NCI-H146 (cell line): Measurements from ENCODE around the gene GPR39.

Experiments
- DNase-seq: peaks from one replicate; lab custom pipeline; 2025; lab: John Stamatoyannopoulos, UW

The GPR39 gene

GRCh38 chr2:132566379-132566778 lies 149.8 kb downstream of the GPR39 start:
- no peak for DNase-seq

DNA sequence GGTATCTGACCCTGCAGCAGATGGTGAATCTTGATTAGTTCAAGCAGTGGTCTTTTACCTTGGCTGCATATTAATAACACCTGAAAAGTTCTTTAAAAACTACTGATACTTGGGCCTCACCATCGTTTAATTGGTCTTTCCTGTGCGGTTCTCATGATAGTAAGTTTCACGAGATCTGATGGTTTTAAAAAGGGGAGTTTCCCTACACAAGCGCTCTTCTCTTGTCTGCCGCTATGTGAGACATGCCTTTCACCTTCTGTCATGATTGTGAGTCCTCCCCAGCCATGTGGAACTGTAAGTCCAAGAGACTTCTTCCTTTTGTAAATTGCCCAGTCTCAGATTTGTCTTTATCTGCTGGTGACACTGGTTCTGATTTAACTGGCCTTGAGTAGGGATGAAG lies 151.1 kb downstream of the GPR39 start:
- DNase-seq: no peak

DNA sequence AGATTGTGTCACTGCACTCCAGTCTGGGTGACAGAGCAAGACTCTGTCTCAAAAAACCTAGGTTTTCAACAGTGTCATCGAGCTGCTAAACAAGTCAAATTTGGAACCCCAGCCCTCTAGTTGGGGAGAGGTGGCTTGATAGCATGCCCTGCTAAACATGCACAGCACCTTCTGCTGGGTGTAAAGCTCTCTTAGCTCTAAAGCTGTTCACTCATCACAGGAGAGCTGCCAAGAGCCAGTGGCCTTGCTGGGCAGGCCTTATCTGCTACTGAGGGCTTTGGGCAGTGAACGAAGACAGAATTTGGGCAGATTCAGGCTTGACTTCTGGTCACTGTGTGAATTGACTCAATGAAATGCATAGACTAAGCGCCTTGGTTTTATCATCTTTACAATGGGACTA lies 152.1 kb downstream of the GPR39 start:
- DNase-seq: no peak

DNA sequence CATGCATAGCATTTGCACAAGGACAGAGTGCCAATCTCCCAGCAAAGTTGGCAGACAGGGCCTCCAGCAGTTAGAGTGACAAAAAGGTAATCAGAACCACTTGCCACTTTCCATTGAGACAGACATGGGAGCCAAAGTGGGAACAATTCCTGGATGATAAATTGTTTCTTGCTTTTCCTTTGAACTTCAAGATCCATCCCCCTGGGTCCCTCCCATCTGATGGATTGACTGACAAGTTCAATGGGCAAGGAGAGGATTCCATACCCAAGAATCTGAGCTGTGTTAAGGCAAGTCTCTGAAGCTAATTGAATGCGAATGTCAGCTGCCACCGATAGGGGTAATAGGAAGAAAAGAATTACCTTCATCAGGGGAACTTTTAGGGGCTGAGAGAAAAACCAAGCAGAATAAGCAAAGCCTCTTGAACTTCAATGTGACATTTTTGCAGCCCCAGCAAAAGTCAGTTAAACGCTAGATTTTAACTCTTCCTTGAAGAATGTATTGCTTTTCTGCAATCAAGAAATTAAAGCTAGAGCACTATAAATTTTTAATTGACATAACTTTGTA lies 156.9 kb downstream of the GPR39 start:
- no peak for DNase-seq

DNA sequence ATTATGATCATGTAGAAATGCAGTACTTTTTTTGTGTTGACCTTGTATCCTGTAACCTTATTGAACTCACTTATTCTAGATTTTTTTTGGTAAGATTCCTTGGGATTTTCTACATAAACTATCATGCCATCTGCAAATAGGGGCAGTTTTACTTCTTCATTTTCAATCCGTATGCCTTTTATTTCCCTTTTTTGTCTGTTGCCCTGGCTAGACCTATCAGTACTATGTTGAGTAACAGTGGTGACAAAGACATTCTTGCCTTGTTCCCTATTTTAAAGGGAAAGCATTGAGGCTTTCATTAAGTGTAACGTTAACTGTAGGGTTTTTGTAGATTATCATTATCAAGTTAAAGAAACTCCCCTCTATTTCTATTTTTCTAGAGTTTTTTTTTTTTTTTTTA lies 161.1 kb downstream of the GPR39 start:
- DNase-seq: no peak

DNA sequence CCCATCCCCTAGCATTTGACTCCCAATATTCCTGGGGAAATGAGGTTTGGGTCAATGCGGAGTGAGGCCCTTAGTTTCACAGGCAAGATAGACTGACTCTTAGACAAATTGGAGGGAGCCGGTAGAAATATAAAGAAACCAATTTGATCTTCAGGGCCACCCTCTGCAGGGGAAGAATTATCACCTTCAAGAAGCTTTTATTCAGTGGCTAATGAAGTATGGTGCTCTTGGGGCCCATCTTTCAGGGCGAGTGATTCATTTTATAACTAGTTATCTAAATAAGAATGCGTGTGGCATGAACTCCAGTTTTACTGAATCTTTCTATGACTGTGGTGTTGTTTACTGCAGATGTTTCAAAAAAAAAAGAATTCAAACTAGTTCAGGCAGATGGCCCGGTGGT lies 165.0 kb downstream of the GPR39 start:
- no peak for DNase-seq

- no peak for DNase-seq
Measured at GRCh38 chr2:132581991-132582738, 165.6 kb downstream of the GPR39 start.

DNA sequence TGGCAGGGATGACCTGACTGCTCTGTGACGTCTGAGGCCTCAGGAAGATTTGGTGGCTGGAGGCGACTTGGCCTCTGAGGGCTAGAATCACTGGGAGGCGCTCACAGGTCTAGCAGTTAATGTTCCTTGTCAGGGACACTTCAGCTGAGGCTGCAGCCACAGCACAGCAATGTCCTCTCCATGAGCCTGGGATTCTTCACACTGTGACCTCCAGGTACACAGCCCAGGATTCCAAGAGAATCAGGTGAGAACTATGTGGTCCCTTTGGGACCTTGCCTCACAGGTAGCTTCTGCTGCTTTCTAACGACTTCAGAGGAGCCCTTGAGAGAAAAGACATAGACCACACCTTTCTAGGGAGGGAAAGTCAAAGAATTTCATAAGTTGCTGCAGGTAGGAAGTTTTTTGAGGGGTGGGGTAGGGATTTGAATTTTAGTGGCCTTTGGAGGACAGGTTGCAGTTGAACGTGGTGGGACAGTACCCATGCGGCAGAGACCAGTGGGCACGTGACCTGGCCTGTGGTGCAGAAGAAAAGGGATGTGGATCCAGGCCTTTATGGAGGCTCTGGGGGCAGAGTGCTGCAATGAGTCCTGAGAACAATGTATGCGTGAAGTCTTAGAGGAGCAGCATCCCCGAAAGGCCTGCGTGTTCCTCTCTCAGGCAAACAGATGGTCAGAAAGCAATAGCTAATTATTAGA lies 167.2 kb downstream of the GPR39 start:
- no peak for DNase-seq

DNA sequence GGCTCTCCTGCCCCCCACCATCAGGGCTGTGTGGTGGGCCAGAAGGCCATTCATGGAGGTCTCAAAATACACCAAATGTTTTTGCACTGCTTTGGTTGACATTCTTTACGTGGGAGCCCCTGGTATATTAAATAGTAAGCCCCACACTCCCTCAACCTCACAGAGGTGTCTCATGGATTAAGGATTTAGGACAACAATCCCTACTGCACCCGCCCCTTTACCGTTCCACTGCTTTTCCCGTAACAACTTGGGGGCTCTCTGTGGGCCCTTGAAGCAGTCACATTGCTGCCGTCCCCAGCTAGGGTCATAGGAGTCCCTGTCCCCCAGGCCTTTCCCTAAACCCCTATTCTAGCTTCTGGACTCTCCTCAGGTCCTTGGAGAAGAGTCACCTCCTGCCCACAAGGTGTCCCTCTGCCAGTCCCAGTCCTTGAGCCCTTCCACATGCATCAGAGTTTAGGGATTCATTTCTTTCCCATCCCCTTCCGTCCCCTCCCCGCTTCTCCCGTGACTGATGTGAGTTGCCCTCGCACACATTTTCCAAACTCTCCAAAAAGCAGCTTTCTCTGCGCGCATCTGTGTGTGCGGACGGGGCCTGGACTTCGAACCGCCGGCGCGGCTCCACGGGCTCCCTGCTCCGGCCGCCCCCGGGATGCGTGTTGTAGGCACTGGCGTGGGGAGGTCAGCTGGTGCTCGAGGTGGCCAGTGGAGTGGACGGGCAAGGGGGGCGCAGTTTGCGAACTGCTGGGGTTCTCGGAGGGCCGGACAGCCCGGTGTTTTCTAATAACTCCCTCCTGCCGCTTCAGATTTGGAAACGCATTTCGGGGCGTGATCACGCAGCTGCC lies 168.6 kb downstream of the GPR39 start:
- no peak for DNase-seq

DNA sequence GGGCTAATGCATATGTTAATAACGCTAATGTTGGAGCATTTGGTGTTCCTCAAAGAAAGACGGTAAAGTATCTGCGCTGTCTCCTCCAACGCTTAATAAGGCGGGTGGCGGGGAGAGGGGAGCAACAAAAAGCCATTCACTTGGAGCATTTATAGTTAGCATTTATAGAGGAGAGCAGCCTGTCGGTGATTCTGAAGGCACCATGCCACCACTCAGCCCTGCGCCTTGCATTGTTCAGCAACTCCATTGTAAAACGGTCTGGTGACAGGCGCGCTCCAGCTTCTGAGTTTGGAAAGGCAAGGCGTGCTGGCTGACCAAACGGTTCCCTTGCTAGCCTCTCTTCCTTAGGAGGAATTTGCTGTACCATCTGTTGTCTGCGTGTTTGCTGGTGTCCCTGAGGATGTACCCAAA lies 169.5 kb downstream of the GPR39 start:
- no peak for DNase-seq

- DNase-seq: no peak
Measured at GRCh38 chr2:132586835-132587234, 170.2 kb downstream of the GPR39 start.

- DNase-seq: no peak
Measured at GRCh38 chr2:132588576-132588975, 172.0 kb downstream of the GPR39 start.

- no peak for DNase-seq
Measured at GRCh38 chr2:132589111-132589830, 172.7 kb downstream of the GPR39 start.

- no peak for DNase-seq
Measured at GRCh38 chr2:132589966-132590365, 173.4 kb downstream of the GPR39 start.

DNA sequence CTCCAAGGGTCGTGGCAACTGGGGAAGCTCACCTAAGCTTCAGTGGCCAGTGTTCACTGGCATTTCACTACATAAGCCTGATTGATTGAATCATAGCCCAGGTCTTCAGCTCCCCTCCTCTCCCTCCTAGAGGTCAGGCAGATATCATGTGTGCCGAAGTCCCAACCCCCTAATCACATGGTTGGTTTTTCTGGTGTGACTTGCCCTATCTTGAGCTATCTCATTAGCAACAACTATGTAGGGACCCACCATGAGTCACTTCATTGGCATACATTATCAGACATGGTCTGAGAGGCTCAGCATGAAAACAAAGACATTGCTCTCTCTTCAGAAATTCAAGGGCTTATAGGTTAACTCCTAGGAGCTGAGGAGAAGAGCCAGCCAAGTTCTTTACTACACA lies 176.6 kb downstream of the GPR39 start:
- no peak for DNase-seq

GRCh38 chr2:132595186-132595585 lies 178.6 kb downstream of the GPR39 start:
- no peak for DNase-seq

DNA sequence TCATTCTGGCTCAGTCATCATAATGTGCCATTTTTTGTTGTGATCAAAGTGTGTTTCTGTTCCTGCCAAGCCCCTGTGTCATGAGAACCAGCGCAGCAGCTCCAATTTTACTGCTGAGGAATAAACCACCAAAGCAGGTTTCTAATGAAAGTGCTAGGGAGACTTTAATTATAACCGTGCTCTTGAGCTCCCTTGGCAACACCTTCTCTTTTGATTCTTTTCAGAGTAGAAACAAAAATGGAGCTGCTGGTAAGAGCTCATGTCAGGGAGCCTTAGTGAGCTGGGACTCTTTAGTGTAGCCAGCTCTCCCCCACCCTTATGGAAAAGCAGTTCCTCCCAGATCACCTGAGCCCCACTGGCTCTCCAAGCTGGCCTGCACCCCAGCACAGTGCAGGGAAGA lies 179.1 kb downstream of the GPR39 start:
- DNase-seq: no peak

- DNase-seq: no peak
Measured at GRCh38 chr2:132597166-132597565, 180.6 kb downstream of the GPR39 start.

DNA sequence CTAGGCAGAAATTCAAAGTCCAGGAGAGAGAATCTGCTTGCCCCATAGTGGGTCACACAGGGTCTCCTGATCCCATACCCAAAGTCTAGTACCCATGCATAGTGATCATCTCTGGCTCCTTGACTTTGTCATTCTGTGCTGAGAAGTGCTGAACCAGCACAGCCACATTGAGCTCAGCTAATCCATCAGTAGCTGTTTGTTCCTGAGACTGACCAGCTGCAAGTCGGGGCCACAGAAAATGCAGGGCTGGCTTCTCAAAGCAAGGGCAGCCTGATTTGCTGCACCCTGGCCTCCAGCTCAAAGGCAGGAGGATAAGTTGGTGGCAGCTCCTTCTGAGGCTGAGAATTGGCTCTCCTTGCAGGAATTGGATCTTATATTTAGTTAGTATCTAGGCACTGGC lies 181.2 kb downstream of the GPR39 start:
- no peak for DNase-seq

DNA sequence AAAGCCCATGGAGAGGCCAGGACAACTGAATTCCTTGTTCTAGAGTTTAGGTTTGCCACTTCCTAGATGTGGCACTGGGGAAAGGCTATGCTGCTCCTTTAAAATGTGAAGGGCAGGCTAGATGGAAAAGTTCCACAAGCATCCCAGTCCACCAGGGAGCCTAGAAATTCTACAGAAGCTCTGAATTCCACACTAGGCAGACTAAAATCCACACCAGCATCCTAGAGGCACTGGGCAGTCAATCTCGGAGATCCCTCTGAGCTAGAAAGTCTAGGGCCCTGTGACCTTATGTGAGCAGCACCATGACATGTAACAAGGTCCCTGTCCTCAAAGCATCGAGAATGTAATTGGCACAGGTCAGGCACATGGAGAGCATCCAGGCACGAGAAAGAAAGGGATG lies 181.9 kb downstream of the GPR39 start:
- DNase-seq: no peak

DNA sequence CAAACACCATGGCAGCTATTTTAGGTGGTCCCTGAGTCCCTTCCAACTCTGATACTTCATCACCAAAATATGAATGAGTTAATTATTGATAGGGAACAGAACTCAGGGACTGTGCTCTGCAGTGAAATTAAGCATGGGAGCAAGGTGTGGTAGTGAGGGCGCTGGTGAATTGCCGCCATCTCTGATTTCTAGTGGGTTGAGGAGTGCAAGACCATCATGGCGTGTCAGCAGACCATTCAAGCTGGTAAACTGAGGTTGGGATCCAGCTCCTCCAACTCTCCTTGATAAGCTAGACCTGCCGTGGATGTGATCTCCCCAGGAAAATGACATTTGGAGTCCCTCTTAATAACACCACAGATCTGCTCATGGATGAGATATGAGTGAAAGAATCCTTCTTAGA lies 183.0 kb downstream of the GPR39 start:
- no peak for DNase-seq

DNA sequence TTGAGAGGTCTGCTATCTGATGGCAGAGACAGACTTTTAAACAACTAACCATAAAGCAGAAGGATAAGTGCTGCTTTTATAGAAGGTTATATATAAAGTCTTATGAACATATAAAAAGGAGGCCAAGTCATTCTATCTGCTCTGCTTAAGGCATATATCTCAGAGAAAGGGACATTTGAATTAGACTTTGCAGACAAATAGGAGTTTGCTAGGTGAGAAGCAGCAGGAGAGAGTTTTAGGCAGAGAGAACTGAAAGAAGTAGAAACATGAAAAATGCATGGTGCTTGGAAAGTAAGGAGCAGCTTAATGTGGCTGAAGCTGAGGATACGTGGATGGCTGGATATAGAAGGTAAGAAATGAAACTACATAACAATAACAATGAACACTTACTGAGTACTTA lies 188.0 kb downstream of the GPR39 start:
- no peak for DNase-seq
